K562 (cell line): ENCODE measurements around the gene FPGS. TPM values are rescaled to one million over a fixed set of nuclear protein-coding genes. Genes with fewer than 3 reads are reported as not detected.

Experiments
- ATAC-seq: fragments of 200-7000 bp; cut with Tn5 transposase; 3 replicates; pipeline ENCODE4 v1.9.1; 2020; ENCODE audit warnings: moderate library complexity
- BruUV-seq: library from RNA; stranded (reverse); fragments of 400-500 nt; replicated peaks from 2 replicates; lab custom pipeline; 2021; lab: Mats Ljungman, UMichigan
- CTCF ChIA-PET: fragments of 300-600 bp; formaldehyde crosslinking; extraction: SDS; loops from one replicate; lab custom pipeline; 2021; ENCODE audit warnings: low intra/inter-chr PET ratio; lab: Yijun Ruan, JAX
- POLR2A ChIA-PET: fragments of 300-600, 350-650 bp; sonication (Branson Sonifier 250); formaldehyde crosslinking; extraction: SDS; loops from one replicate; lab custom pipeline; 2021; ENCODE audit warnings: antibody characterized with exemption, inconsistent platforms; lab: Yijun Ruan, JAX
- DNase-seq, 4 experiments: peaks; one replicate each; pipeline versions ENCODE4 v3.0.0 to v3.0.0-alpha.2; 2011 to 2018; ENCODE audit warnings: low spot score in 3 of 4, mixed read lengths in 3 of 4; ENCODE audit errors: extremely low read depth in 1 of 4
- FAIRE-seq: peaks from 2 replicates; lab custom pipeline; 2011; peaks lifted over from hg19 to GRCh38; lab: Jason Lieb, UNC
- H2AFZ ChIP-seq: 2 replicates; pipeline ENCODE4 v1.6.0; 2011; ENCODE audit warnings: low read depth, low read length, control low read depth, inconsistent platforms
- H3K27ac ChIP-seq: fragments of 200-600 bp; 3 replicates; pipeline ENCODE4 v1.8.0; 2011; ENCODE audit warnings: low read depth, mild to moderate bottlenecking, control low read depth, inconsistent platforms, low read length, moderate library complexity, mixed read lengths; ENCODE audit errors: extremely low read depth
- H3K27me3 ChIP-seq, 2 experiments: fragments of 300-600 bp in 1 of 2; 2 replicates in 1 of 2; 3 replicates in 1 of 2; pipeline versions ENCODE4 v1.6.0 to v1.8.0; 2011; ENCODE audit warnings: inconsistent platforms in 2 of 2, low read length in 2 of 2, mild to moderate bottlenecking in 1 of 2, mixed read lengths in 1 of 2, moderate library complexity in 1 of 2; ENCODE audit not compliant: control insufficient read depth in 2 of 2, insufficient read depth in 2 of 2
- H3K36me3 ChIP-seq: fragments of 300-600 bp; 3 replicates; pipeline ENCODE4 v1.8.0; 2011; ENCODE audit warnings: mild to moderate bottlenecking, low read length, inconsistent platforms; ENCODE audit not compliant: control insufficient read depth, insufficient read depth
- H3K4me1 ChIP-seq, 2 experiments: fragments of 200-600 bp in 1 of 2; replicated peaks in 1 of 2; 2 replicates in 1 of 2; 3 replicates in 1 of 2; pipeline versions ENCODE4 v1.5.1 to v1.8.0; 2011; ENCODE audit warnings: inconsistent platforms in 2 of 2, low read length in 2 of 2, mild to moderate bottlenecking in 1 of 2, mixed read lengths in 1 of 2, moderate library complexity in 1 of 2; ENCODE audit not compliant: control insufficient read depth in 2 of 2, insufficient read depth in 2 of 2
- H3K4me2 ChIP-seq: 2 replicates; pipeline ENCODE4 v1.6.1; 2011; ENCODE audit warnings: low read length, control low read depth, inconsistent platforms, mixed read lengths; ENCODE audit not compliant: insufficient read depth
- H3K4me3 ChIP-seq: fragments of 200-600 bp; sonication (generic), shearing (Covaris generic); 2 replicates; pipeline ENCODE4 v1.5.1; 2016; ENCODE audit warnings: control low read depth, inconsistent platforms
- H3K79me2 ChIP-seq: fragments of 200-600 bp; 3 replicates; pipeline ENCODE4 v1.8.0; 2011; ENCODE audit warnings: low read length, inconsistent platforms; ENCODE audit not compliant: control insufficient read depth, insufficient read depth
- H3K9ac ChIP-seq, 2 experiments: 2 replicates each; pipeline versions ENCODE4 v1.6.0 to v1.6.1; 2011; ENCODE audit warnings: low read depth in 2 of 2, low read length in 2 of 2, control low read depth in 1 of 2, inconsistent platforms in 1 of 2, mild to moderate bottlenecking in 1 of 2, mixed read lengths in 1 of 2; ENCODE audit not compliant: insufficient read depth in 1 of 2
- H3K9me1 ChIP-seq: one replicate; pipeline ENCODE4 v1.6.0; 2011; ENCODE audit warnings: inconsistent platforms, mild to moderate bottlenecking, low read length, moderate library complexity; ENCODE audit not compliant: control insufficient read depth, insufficient read depth
- H3K9me3 ChIP-seq: replicated peaks from 2 replicates; pipeline ENCODE4 v1.5.1; 2011; ENCODE audit warnings: low read depth, low read length, inconsistent platforms; ENCODE audit not compliant: control insufficient read depth, insufficient read depth
- H4K20me1 ChIP-seq: replicated peaks from 2 replicates; pipeline ENCODE4 v1.6.1; 2011; ENCODE audit warnings: low read length, inconsistent platforms, mixed read lengths; ENCODE audit not compliant: control insufficient read depth, insufficient read depth
- BCOR ChIP-seq: fragments of 450-650 bp; IDR thresholded peaks from 2 replicates; pipeline ENCODE4 v1.6.1; 2016
- BRF1 ChIP-seq: IDR thresholded peaks from 3 replicates; pipeline ENCODE4 v1.6.1; 2011; ENCODE audit warnings: borderline replicate concordance, mild to moderate bottlenecking; ENCODE audit not compliant: insufficient read length; ENCODE audit errors: extremely low read depth
- GABPB1 ChIP-seq: sonication (generic); formaldehyde crosslinking; IDR thresholded peaks from 2 replicates; pipeline ENCODE4 v1.8.0; 2022; ENCODE audit warnings: mild to moderate bottlenecking, missing genetic modification reagents
- HDAC1 ChIP-seq, 2 experiments: fragments of 450-650 bp; IDR thresholded peaks; 2 replicates each; pipeline ENCODE4 v1.6.1; 2016 to 2017; ENCODE audit warnings: inconsistent platforms in 1 of 2, mild to moderate bottlenecking in 1 of 2, moderate library complexity in 1 of 2
- PHF20 ChIP-seq: fragments of 450-650 bp; IDR thresholded peaks from 2 replicates; pipeline ENCODE4 v1.6.1; 2018; ENCODE audit not compliant: partially characterized antibody
- RCOR1 ChIP-seq, 2 experiments: IDR thresholded peaks; 2 replicates each; pipeline ENCODE4 v1.6.1; 2012; ENCODE audit warnings: low read depth in 2 of 2, low read length in 2 of 2, borderline replicate concordance in 1 of 2, improper control_type of control experiment in 1 of 2
- RERE ChIP-seq: sonication (generic); formaldehyde crosslinking; IDR thresholded peaks from 2 replicates; pipeline ENCODE4 v1.8.0; 2023; ENCODE audit warnings: missing genetic modification reagents, mild to moderate bottlenecking, borderline replicate concordance
- RREB1 ChIP-seq: fragments of 250-450 bp; sonication (Bioruptor Pico); IDR thresholded peaks from 2 replicates; pipeline ENCODE4 v1.4.0; 2020
- WHSC1 ChIP-seq: IDR thresholded peaks from one replicate; pipeline ENCODE4 v1.6.1; 2012; ENCODE audit warnings: low read length, control low read depth, inconsistent platforms
- ZNF354B ChIP-seq: fragments of 250-450 bp; sonication (Bioruptor Pico); IDR thresholded peaks from 2 replicates; pipeline ENCODE4 v1.4.0; 2020
- ZNF445 ChIP-seq: fragments of 250-450 bp; sonication (Bioruptor Pico); IDR thresholded peaks from 2 replicates; pipeline ENCODE4 v1.4.0; 2020; ENCODE audit warnings: low read depth, mild to moderate bottlenecking, moderate library complexity
- WGBS: fragments of 100-300 bp; shearing (Covaris generic); methylation state at CpG from one replicate; pipeline ENCODE4 v1.1.6; 2016; ENCODE audit warnings: low coverage, mixed read lengths; ENCODE audit not compliant: insufficient coverage; ENCODE audit errors: missing lambda C conversion rate; 5-methylcytosine and 5-hydroxymethylcytosine counted together
- in situ Hi-C: fragments of 300-500 bp; cut with MboI; formaldehyde crosslinking; loops from 4 replicates; pipeline ENCODE4 v1.15.0; 2018; ENCODE audit warnings: inconsistent platforms, mixed read lengths
- intact Hi-C: fragments of 100-400 bp; cut with micrococcal nuclease; formaldehyde crosslinking; loops from 2 replicates; pipeline ENCODE4 v1.14.2; 2022
- polyA plus RNA-seq, 8 experiments: library from polyadenylated mRNA; depleted of rRNA in 4 of 8; stranded (reverse) in 5 of 8; unstranded in 3 of 8; fragments of >200 nt; fragmentation: Nextera tagmentation in 2 of 8; fragmentation: Illumina TruSeq in 1 of 8; extraction: Ambion mirVana in 2 of 8; extraction: Trizol in 1 of 8; gene quantifications; 2 replicates each; pipeline versions ENCODE4 v1.2.1 to v1.2.3, GENCODE V29; 2011 to 2014; ENCODE audit warnings: inconsistent platforms in 1 of 8, missing spikeins in 1 of 8
- total RNA-seq, 7 experiments: library from RNA; depleted of rRNA in 6 of 7; stranded (reverse); fragments of >200 nt in 6 of 7; fragmentation: Illumina TruSeq in 2 of 7; extraction: Trizol in 2 of 7; gene quantifications; 2 replicates each; pipeline versions ENCODE4 v1.2.1 to v1.2.3, GENCODE V29; 2011 to 2021; ENCODE audit warnings: low replicate concordance in 1 of 7

FPGS gene
- total and polyA plus RNA-seq, 9 of the 15 experiments (the other 6 are each of a cell fraction or from before 2014, with no cell fraction given) = 0.84 to 86.4 (median 59.2) TPM

- Histone ChIP-seq H3K9me3 (no peaks in the 10 kb centered on the region), H3K4me2 (no peak overlapping the region), H3K27ac (peak overlapping the region; percentile 6; the same call in 1 of the 3 replicates), H3K79me2 (no peaks in the 10 kb centered on the region), H3K4me3 (no peak overlapping the region), H3K27me3 (no peaks in the 10 kb centered on the region), H3K4me1 (peaks cover 64 to 83% of the 10 kb centered on the region in 2 experiments), H4K20me1 (no peaks in the 10 kb centered on the region), H3K9me1 (peaks cover 5% of the 10 kb centered on the region), H3K9ac (peak overlapping the region in 1 of 2 experiments; percentile 66; a peak in 2 of 4 replicates), H2AFZ (no peak overlapping the region), H3K36me3 (0 out of 3 replicates have a peak, but pooled peaks cover under 1% of the 10 kb centered on the region)
- ATAC-seq (no peak), DNase-seq (no peak), FAIRE-seq (no peak)
- in situ Hi-C loops (no loop called here), intact Hi-C loops (no loop called here)
- POLR2A ChIA-PET = interaction anchor here (1.0 to 2.6 kb wide), 3 partner anchors 15 to 32 kb away, joined by 5 to 7 read pairs (median 5); no protein-coding TSS in a partner anchor
- BruUV-seq = no TSS peak
- 84% methylated on average over 11 of the region's 11 CpGs for WGBS
- CTCF ChIA-PET = interaction anchor here (0.7 kb wide), 1 partner anchor 25 kb away, joined by 4 read pairs; no protein-coding TSS in a partner anchor
- peak; percentile 34 for TF ChIP-seq PHF20
- peak in 1 of 2 experiments; percentile 64; a peak in 2 of 4 replicates for TF ChIP-seq RCOR1 (IDR thresholded peaks at IDR 0.05; ENCODE audit: borderline replicate concordance in 1 of 2, low read depth in 2 of 2, low read length in 2 of 2)
- TF ChIP-seq BRF1 = no peak
- TF ChIP-seq ZNF445 = no peak
- TF ChIP-seq GABPB1 = 0 out of 2 replicates have a peak, but pooled peaks have one; percentile 28
- TF ChIP-seq BCOR = peak; percentile 95
- TF ChIP-seq ZNF354B (CRISPR knock-in tag) = no peak
- TF ChIP-seq RREB1 (CRISPR knock-in tag) = no peak
- 0 out of 2 replicates have a peak, but pooled peaks have one; percentile 32 for TF ChIP-seq RERE (CRISPR knock-in tag)
- no peak for TF ChIP-seq WHSC1
- TF ChIP-seq HDAC1 (IDR thresholded peaks at IDR 0.05) = peak in 1 of 2 experiments; percentile 46; a peak in 1 of 4 replicates
These were observed 58.1 kb downstream of the FPGS start for GRCh38 chr9:127860779-127861178.
